ENCODE data around the gene SRCAP.

- TF ChIP-seq EZH2 (IDR thresholded peaks at IDR 0.05; ENCODE audit: insufficient read depth, poor library complexity, severe bottlenecking) (no peak), EZH2phosphoT487 (IDR thresholded peaks at IDR 0.05; ENCODE audit: insufficient read depth, low read depth) (no peak)
Measured at GRCh38 chr16:30710971-30711370, 12.0 kb downstream of the SRCAP start.
